Lower leg skin (tissue), 3 donors: ENCODE data around the gene SBF1.

ENCODE experiments used
- CTCF ChIP-seq, 3 donors: fragments of 450-650 bp; IDR thresholded peaks; one replicate each; pipeline ENCODE4 v1.5.1; 2016; ENCODE audit warnings: antibody characterized with exemption in 3 of 3, mild to moderate bottlenecking in 3 of 3, moderate library complexity in 2 of 3
- POLR2A ChIP-seq, 2 donors: fragments of 450-650 bp; IDR thresholded peaks; one replicate each; pipeline ENCODE4 v1.6.1; 2016 to 2017; ENCODE audit warnings: antibody characterized with exemption in 2 of 2, mild to moderate bottlenecking in 1 of 2, moderate library complexity in 1 of 2

- TF ChIP-seq CTCF (IDR thresholded peaks at IDR 0.05) (no peak), POLR2A (IDR thresholded peaks at IDR 0.05) (no peak)
These were observed 57.8 kb downstream of the SBF1 start for GRCh38 chr22:50416996-50417395.
